ENCODE results near the gene ACSL3.

- peak in 1 of 2 donors; percentile 57 for TF ChIP-seq EP300 (IDR thresholded peaks at IDR 0.05)
- TF ChIP-seq CTCF (IDR thresholded peaks at IDR 0.05): no peak
- no peak for TF ChIP-seq POLR2A (IDR thresholded peaks at IDR 0.05)
Measured at GRCh38 chr2:222912117-222912516, 51.3 kb downstream of the ACSL3 start.
